Stimulated activated effector memory CD8-positive, alpha-beta T cell treated with anti-CD3 and anti-CD28 coated beads, Interleukin-12 subunit alpha, Interleukin-12 subunit beta, amount 100 ng/mL, for 72 hours (primary cell): ENCODE data around the gene COMMD3.
A peak's percentile ranks its signal among the peaks of the same experiment; 100 is the strongest.

Source experiments
- ATAC-seq: fragments of 150-1000 bp; cut with Tn5 transposase; 2 replicates; pipeline ENCODE4 v1.10.0; 2021
- DNase-seq, 2 donors: peaks; one replicate each; pipeline ENCODE4 v3.0.0; 2021 to 2022; ENCODE audit warnings: low spot score in 2 of 2
- H3K27ac Mint-ChIP-seq: one replicate; pipeline ENCODE4 v1.8.0; 2022; ENCODE audit warnings: mild to moderate bottlenecking, mixed read lengths
- H3K36me3 Mint-ChIP-seq: one replicate; pipeline ENCODE4 v1.8.0; 2022; ENCODE audit warnings: mild to moderate bottlenecking, mixed read lengths
- H3K4me1 Mint-ChIP-seq: one replicate; pipeline ENCODE4 v1.8.0; 2022; ENCODE audit warnings: mixed read lengths
- H3K4me3 Mint-ChIP-seq: one replicate; pipeline ENCODE4 v1.8.0; 2022; ENCODE audit warnings: mild to moderate bottlenecking, mixed read lengths
- H3K9me3 Mint-ChIP-seq: one replicate; pipeline ENCODE4 v1.8.0; 2022; ENCODE audit warnings: mixed read lengths

COMMD3 gene

DNA sequence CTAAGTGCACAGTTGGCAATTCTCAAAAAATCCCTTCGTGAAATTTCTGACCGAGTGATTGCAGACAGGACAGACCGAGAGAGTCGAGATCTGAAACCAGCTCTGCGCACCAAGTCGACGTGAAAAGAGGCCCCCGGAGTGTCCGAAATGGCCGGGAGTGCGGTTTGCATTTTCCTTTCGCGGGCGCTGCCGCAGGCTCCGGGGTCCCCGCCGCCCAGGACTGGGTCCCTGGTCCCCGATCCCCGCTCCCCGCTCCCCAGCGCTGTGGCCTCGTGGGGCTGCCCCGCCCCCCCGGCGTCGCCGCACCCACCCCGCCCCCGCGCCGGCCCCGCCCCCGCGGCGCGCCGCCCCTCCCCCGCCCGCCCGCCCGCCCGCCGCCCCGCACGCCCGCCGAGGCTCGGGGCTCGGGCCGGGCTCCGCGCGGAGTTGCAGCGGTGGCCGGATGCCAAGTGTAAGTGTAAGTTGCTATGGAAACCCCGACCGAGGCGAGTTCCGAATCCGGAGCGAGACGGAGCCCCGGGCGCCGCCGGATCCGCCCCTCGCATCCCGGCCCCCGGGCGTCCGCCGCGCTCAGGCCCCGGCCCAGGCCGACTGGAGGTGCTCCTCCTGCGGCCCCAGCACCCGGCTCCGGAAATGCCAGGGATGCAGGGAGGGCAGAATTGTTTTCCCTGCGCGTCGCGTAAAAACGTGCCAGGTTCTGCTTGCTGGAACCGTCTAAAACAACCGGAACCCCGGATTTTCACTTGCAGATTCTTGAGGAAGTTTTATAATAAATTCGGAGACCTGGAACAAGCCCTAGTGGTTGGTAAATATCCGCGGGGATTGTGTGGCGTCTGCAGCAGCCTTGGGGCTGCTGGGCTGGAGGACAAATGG is 9.3 kb downstream of the COMMD3 start:
- Mint-ChIP-seq H3K4me1 (peaks cover 26% of the 10 kb centered on the region), H3K4me3 (peak overlapping the region; percentile 82), H3K36me3 (peaks cover 68% of the 10 kb centered on the region), H3K9me3 (no peaks in the 10 kb centered on the region), H3K27ac (peak overlapping the region; percentile 67)
- DNase-seq: peak; percentile 57 to 79
- peak; percentile 74 for ATAC-seq

DNA sequence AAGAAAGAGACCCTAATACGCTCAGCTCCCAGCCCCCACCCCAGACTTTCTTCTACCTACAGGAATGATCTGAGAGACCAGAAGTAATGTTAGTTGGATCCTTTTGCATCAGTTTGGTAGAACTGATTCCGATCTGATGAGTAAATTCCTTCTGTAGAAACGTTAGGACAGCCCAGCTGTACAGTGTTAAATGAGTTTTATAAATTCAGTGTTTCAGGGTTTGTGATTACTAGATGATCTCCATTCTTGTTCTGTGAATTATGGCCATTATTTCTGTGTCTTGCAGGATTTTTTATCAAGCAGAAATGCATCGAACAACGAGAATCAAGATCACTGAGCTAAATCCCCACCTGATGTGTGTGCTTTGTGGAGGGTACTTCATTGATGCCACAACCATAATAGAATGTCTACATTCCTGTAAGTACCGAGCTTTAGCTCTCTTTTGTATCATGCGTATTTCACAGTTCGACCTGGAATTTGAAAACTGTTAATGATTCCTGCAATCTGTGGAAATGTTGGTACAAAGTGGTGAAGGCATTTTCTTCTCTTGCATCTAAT is 10.0 kb downstream of the COMMD3 start:
- H3K27ac Mint-ChIP-seq: no peak overlapping the region

DNA sequence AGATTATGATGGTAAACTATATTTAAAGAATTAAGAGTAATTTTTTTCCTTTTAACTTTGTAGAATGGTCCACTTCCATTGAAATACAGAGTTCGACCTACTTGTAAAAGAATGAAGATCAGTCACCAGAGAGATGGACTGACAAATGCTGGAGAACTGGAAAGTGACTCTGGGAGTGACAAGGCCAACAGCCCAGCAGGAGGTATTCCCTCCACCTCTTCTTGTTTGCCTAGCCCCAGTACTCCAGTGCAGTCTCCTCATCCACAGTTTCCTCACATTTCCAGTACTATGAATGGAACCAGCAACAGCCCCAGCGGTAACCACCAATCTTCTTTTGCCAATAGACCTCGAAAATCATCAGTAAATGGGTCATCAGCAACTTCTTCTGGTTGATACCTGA is 13.0 kb downstream of the COMMD3 start:
- Mint-ChIP-seq H3K4me1 (peaks cover 22% of the 10 kb centered on the region), H3K9me3 (no peaks in the 10 kb centered on the region), H3K36me3 (peaks cover 71% of the 10 kb centered on the region), H3K27ac (no peak overlapping the region), H3K4me3 (no peak overlapping the region)
- ATAC-seq (no peak), DNase-seq (no peak)

More for the DNA sequence above, 10.0 kb downstream of the COMMD3 start:
- peak overlapping the region; percentile 82 for H3K4me3 Mint-ChIP-seq
- DNase-seq (no peak), ATAC-seq (no peak)
- peaks cover 26% of the 10 kb centered on the region for H3K4me1 Mint-ChIP-seq
- H3K36me3 Mint-ChIP-seq: peaks cover 75% of the 10 kb centered on the region
- H3K9me3 Mint-ChIP-seq: no peaks in the 10 kb centered on the region

DNA sequence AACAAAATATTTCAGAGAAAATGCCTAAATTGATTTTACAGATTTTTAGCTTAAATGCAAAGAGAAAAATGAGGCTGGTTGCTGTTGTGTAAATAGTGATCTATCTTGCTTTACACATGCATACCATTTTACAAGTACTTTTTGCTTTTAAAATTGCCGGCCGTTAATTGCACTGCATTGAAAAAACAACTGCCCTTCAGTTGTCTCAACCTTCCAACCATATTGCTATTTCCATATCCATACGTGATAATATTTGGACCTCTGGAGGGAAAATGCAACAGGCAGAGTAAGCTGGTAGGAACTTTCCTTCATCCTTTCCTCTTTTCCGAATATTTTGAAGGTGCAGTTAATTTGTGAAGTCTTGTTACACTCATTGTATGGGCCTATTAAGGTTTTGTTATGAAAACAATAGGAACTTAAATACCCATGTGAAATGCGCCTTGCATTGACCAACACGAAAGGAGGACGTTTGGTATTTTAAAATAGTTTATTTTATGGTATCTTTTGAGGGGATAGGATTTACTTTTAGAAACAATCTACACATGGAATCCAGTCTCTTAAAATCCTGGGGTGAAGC is 16.0 kb downstream of the COMMD3 start:
- ATAC-seq (no peak), DNase-seq (no peak)
- Mint-ChIP-seq H3K4me3 (no peak overlapping the region), H3K9me3 (no peaks in the 10 kb centered on the region), H3K36me3 (peaks cover 64% of the 10 kb centered on the region), H3K4me1 (peaks cover 31% of the 10 kb centered on the region), H3K27ac (no peak overlapping the region)

DNA sequence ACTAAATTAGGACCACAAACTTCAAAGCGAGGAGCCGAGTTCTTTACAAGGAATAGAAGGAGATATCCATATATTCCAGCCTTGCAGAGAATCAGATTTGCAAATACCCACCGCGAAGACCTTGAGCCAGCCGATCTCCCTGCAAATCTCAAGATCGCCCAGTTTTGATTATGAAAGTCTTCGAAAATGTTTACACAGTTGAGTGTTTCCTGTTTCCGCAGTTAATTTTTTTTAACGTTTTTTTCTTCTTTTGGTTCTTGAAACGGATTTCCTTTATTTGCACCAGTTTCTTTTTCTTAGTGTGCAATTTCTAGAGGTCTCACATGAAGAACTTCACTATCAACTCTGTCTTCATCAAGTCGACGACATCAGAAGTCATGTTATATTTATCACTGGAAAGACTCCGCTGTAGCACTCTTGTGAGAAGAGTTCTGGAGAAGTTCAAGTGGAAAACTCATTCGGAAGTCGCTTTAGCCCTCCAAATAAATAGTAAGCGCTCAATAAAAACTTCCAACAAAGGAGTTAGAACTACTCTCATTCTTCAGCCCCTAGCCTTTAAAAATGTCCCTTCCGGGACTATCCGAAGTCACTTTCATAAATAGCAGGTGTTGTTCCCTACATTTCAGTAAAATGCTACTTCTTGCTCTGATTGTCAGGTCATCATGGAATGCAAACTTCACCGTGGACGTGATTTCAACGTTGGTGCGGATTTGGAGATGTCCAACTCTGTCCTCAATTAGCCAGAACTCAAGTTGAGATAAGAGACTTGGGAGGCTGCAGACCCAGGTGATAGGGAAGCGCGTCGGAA is 17.2 kb downstream of the COMMD3 start:
- no peaks in the 10 kb centered on the region for H3K9me3 Mint-ChIP-seq
- ATAC-seq: no peak
- peak overlapping the region; percentile 76 for H3K4me3 Mint-ChIP-seq

DNA sequence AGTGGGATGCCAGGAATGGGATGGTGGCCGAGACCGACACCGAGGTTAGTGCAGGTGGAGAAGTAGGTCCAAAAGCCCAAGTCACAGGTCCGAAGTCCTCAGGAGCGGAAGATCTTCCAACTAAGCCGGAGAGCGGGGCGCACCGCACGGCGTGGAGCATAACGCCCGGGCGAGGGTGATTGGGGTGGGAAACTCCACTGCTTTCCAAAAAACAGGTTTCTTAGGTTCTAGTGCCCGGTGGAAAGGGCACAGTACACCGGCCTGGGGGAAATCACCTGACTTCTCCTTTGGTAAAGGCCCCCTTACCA is 17.7 kb downstream of the COMMD3 start:
- Mint-ChIP-seq H3K4me1 (peaks cover 36% of the 10 kb centered on the region), H3K36me3 (peaks cover 48% of the 10 kb centered on the region), H3K4me3 (peak overlapping the region; percentile 76), H3K27ac (peak overlapping the region; percentile 86), H3K9me3 (no peaks in the 10 kb centered on the region)
- ATAC-seq (no peak), DNase-seq (no peak)

More for the DNA sequence above, 17.2 kb downstream of the COMMD3 start:
- H3K4me1 Mint-ChIP-seq: peaks cover 36% of the 10 kb centered on the region
- peak overlapping the region; percentile 86 for H3K27ac Mint-ChIP-seq
- H3K36me3 Mint-ChIP-seq: peaks cover 53% of the 10 kb centered on the region
- no peak for DNase-seq

DNA sequence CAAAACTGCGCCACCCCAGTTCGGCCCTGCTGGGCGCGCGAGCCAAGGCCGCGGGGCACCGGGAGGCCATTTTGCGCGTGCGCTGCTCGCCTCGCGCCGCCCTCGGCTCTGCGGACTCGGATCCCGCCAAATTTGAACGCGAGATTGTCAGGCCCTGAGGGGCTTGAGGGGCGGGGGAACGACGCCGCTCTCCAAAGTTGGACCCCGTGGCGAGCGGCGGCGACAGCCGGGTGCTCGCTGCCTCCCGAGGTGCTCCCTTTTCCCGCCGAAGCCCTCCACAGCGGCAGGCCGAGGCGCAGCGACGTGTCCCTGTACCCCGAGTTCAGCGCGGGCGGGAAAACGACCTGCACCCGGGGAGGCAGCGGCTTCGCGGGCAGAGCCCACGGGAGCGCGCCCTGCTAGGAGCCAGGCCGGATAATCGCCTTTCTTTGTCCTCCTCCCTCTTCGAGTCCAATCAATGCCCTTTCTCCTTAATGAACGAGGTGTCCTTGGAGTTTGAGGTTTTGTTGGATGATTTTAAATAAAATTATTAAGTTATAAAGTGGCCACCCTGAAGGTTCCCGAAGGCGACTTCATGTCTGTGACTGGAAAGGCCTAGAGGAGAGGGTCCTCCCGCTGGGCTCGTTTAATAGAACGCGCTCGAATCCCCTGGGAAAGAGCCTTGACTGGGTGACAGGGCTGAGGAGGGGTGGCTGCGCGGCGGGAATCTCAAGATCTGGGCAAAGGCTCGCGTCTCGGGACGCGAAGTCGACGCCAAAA is 18.4 kb downstream of the COMMD3 start:
- no peak for DNase-seq
- no peaks in the 10 kb centered on the region for H3K9me3 Mint-ChIP-seq
- no peak for ATAC-seq
- peak overlapping the region; percentile 88 for H3K27ac Mint-ChIP-seq
- H3K36me3 Mint-ChIP-seq: peaks cover 44% of the 10 kb centered on the region
- H3K4me1 Mint-ChIP-seq: peaks cover 36% of the 10 kb centered on the region
- H3K4me3 Mint-ChIP-seq: peak overlapping the region; percentile 76

DNA sequence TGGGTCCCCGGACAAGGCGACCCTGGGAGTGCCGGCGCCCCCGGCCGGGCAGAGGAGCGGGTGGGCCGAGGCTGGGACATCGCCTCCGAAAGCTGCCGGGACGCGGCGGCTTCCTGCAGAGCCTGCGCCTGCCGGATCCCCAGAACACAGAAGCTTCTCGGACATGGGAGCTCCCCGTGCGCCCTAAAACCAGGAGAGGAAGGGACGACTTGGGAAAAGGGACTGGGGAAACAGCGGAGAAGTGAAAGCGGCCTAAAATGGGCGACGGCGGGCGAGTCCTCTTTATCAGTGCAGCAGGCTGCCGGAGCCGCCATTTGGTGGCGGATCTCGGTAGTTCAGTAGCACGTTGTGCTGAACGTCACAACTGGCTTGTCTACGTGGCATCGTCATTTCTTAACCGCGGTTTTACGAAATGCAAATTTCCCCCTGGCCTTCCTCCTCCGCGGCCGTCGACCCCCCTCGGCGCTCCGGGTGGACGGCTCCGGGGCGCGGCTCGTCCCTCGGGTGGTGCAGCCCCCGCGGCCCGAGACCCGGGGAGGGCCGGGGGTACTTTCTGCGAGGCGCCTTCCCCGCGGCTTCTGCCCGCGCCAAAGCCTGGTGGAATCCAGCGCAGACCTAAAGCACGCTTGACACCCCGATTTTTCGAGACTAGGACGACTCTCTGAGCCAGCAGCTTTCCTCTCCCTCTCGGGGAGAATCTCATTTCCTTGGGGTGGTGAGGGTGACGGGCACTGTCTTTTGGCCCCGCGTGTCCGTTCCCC is 19.2 kb downstream of the COMMD3 start:
- peaks cover 44% of the 10 kb centered on the region for H3K36me3 Mint-ChIP-seq

DNA sequence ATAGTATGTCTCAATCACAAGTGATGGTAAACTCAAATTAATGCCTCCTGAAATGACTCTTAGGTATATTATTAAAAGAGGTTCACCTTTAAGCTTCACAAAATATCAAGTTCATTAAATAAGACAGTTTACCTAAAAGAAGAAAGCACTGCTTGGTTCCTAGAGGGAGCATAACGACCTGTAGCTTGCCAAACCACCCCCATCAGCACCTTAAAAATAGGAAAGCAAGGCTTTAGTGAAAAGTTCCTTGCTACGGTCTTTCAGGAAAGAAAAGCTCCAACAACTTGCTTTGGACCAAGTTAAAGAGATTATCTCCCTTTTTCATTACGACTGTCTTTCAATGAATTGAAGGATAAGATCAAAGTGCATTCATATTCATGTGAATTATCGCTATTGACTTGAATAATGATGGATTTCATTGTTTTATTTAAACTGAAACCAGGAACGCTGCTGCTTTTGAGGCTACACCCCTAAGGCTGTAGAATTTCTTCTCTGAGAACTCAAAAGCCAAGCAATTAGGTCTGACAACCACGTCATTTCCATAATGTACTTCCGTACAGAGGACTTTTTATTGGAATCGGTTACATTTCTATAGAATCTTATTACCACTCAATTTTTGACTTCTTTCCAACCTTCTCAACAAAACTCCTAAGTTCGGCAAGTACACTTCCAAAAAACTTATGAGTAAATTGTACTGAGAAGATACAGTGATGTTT is 22.2 kb downstream of the COMMD3 start:
- no peak for DNase-seq
- peak overlapping the region; percentile 93 for H3K27ac Mint-ChIP-seq
- peaks cover 34% of the 10 kb centered on the region for H3K36me3 Mint-ChIP-seq
- H3K4me3 Mint-ChIP-seq: peak overlapping the region; percentile 74
- H3K9me3 Mint-ChIP-seq: no peaks in the 10 kb centered on the region
- ATAC-seq: no peak
- H3K4me1 Mint-ChIP-seq: peaks cover 37% of the 10 kb centered on the region

More for the DNA sequence above, 19.2 kb downstream of the COMMD3 start:
- Mint-ChIP-seq H3K27ac (peak overlapping the region; percentile 88), H3K4me3 (peak overlapping the region; percentile 76), H3K9me3 (no peaks in the 10 kb centered on the region), H3K4me1 (peaks cover 36% of the 10 kb centered on the region)
- DNase-seq (peak in 1 of 2 donors; percentile 78), ATAC-seq (peak; percentile 81)

DNA sequence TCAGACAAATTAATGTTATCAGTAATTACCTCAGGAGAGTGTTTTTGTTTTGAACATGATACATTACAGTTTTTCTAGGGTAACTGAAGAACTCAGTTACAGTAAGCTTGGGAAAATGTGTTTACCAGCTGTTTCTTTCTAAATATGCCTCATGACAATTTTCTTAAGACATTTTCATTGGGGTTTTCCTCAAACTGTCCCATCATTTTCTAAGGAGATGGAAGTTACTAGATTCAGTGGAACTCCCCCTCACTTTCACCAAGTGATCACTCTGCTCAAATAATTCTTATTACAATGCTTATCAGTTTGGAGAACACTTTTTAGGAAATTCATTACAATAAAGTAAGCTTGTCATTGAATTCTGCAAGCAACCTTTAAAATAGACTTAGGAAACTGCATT is 22.7 kb downstream of the COMMD3 start:
- H3K9me3 Mint-ChIP-seq: no peaks in the 10 kb centered on the region
- peaks cover 28% of the 10 kb centered on the region for H3K36me3 Mint-ChIP-seq
- H3K4me1 Mint-ChIP-seq: peaks cover 31% of the 10 kb centered on the region
- ATAC-seq (no peak), DNase-seq (no peak)
- H3K27ac Mint-ChIP-seq: peak overlapping the region; percentile 93
- peak overlapping the region; percentile 74 for H3K4me3 Mint-ChIP-seq

DNA sequence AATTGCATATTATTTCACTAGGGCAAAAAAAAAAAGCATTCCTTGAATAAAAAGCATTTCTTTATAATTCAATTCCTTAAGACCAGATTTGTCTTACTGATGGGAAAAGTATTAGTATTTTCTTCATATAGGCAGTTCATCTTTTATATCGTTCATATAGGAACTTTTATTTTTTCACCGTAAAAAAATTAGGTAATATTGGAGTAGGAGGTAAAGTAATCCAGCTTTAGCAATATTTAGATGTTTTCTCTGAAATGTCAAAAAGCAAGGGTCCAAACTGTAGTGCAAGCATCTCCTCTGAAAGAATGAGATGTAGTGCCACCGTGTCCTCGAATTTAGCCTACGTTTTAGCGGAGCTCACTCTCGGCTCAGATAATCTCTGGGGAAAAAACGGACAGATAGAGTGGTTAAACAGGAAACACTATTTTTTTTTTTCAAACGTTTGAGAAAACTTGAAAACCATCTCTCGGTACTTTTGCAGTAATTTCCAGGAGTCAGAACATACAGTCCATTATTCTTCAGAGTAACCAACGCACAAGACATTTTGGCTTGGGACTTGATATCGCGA is 23.7 kb downstream of the COMMD3 start:
- ATAC-seq: peak; percentile 20
- H3K4me1 Mint-ChIP-seq: peaks cover 37% of the 10 kb centered on the region

DNA sequence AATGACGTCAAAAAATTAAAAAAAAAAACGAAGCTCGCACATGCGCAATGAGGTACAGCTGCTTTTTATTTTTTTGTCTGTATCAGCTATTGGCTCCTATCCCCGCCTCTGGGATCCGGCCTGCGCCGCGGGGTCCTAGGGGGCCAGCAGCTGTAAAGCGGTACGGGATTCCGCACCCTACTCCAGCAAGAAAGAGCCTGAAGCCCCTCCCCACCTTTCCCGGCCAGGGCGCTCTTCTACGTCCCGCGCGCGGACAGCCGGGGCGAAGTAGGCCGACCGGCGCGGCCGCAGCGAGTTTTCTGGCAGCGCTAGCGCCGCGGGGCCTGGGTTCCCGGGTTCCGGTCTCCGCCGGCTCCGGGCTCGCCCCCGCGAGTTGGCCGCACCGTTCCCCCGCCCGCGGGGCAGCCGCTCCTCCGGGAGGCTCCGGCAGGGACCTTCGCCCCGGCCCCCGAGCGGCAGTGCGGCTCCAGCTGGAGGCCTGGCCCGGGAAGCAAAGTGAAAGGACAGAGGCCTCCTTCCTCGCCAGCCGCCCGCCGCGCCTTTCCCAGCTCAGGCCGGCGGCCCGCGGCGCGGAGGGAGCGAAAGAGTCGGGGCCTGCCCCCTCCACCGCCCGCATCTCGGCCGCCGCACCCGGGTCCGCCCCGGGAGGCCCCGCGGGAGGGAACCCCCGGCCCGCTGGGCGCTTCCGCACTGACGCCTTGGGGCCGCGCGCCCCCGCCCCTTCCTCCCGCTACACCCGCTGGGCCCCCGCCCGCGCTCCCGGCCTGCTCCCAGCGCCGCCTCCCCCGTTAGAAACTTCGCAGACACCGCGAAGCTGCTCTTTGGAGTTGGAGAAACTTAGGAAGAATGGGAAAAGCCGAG is 24.4 kb downstream of the COMMD3 start:
- ATAC-seq (peak; percentile 66), DNase-seq (peak; percentile 65 to 86)
- H3K36me3 Mint-ChIP-seq: peaks cover 22% of the 10 kb centered on the region
- peaks cover 32% of the 10 kb centered on the region for H3K4me1 Mint-ChIP-seq
- peak overlapping the region; percentile 74 for H3K4me3 Mint-ChIP-seq
- H3K9me3 Mint-ChIP-seq: no peaks in the 10 kb centered on the region
- peak overlapping the region; percentile 93 for H3K27ac Mint-ChIP-seq

More for the DNA sequence above, 23.7 kb downstream of the COMMD3 start:
- DNase-seq: no peak
- Mint-ChIP-seq H3K4me3 (peak overlapping the region; percentile 74), H3K9me3 (no peaks in the 10 kb centered on the region), H3K36me3 (peaks cover 28% of the 10 kb centered on the region), H3K27ac (peak overlapping the region; percentile 93)
